Measurements from ENCODE around the gene WDFY2. TPM values are rescaled to one million over a fixed set of nuclear protein-coding genes. Genes with fewer than 3 reads are reported as not detected.

Gene WDFY2
- total and polyA plus RNA-seq, 2 of the 8 experiments (the other 6 are each of a cell fraction or from before 2014, with no cell fraction given), result 13.9 to 29.0 TPM

- TF ChIP-seq TEAD4 (IDR thresholded peaks at IDR 0.05; ENCODE audit: low read depth, low read length) (no peak), CTCF (IDR thresholded peaks at IDR 0.05; ENCODE audit: control extremely low read depth in 1 of 3, insufficient read depth in 1 of 3, low read depth in 1 of 3, low read length in 3 of 3) (no peak), BRCA1 (IDR thresholded peaks at IDR 0.05; ENCODE audit: low read depth, low read length) (no peak), KDM5A (IDR thresholded peaks at IDR 0.05; ENCODE audit: low read length) (no peak), GABPA (IDR thresholded peaks at IDR 0.05; ENCODE audit: borderline replicate concordance, insufficient read depth, low read length) (no peak)
These were observed 7.5 kb upstream of the WDFY2 start (continued) for GRCh38 chr13:51576754-51577153.

Data from H1 (cell line).